Effector CD8-positive, alpha-beta T cell (primary cell): ENCODE data around the gene S1PR2.
"Not testable (repeated sequence)": the region's sequence is repeated elsewhere in the genome, so short reads cannot be mapped to it uniquely, and the experiment has no call there.

Experiments
- DNase-seq: peaks from one replicate; lab custom pipeline; 2025; lab: John Stamatoyannopoulos, UW

S1PR2 gene

DNA sequence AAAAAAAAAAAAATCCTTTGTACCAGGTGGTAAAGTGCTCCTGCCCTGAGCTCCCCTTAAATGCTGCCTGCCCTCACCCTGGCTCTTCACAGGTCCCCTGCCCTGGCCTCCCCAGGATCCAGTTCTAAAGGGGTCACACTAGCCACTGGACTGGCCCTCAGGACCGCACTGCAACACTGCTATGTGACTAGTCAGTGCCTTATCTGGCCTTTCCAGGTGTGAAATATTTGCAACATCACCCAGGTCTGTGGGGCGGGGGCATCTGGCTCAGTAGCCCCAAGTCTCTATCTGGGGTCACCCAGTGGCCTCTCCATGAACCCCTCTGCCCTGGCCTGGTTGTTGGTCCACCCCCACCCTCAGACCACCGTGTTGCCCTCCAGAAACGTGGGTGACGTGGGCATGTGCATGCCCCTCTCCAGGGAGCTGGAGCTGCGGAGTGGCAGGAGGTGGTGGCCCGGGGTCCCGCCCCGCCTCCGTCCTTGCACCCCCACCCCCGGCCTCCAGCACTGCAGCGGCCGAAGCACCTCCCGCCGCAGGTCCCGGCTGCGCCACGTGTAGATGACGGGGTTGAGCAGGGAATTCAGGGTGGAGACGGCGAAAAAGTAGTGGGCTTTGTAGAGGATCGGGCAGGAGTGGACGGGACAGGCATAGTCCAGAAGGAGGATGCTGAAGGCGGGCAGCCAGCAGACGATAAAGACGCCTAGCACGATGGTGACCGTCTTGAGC, 7.5 kb downstream of the S1PR2 start:
- DNase-seq, result no peak

DNA sequence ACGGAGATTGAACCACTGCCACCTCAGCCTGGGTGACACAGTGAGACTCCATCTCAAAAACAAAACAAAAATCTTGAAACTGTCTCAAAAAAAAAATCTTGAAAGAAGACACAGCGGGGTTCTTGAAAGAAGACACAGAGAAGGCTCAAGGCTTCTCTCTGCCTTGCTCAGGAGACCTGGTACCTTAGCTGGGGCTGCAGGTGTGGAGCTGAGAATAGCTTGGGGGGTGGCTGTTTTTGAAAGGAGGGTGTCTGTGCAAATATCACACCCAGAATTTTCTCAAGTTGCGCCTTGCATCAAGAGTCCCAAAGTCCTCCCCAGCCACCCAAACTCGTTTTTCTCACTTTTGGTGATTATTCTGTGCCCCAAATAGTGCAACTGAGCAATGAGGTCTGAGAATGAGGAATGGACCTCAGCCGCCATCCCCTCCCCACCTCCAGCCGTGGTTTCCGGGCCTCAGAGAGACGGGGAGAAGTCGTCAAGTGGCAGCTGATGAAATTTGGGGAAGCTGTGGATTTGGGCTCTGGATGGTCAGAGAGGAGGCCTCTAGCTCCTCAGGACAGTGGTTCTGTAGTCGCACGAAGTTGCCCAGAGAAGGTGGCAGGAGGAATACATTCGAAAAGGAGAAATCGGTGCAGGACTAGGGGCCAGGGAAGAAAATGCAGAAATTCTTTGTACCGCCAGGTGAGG, 8.8 kb downstream of the S1PR2 start:
- no peak for DNase-seq

DNA sequence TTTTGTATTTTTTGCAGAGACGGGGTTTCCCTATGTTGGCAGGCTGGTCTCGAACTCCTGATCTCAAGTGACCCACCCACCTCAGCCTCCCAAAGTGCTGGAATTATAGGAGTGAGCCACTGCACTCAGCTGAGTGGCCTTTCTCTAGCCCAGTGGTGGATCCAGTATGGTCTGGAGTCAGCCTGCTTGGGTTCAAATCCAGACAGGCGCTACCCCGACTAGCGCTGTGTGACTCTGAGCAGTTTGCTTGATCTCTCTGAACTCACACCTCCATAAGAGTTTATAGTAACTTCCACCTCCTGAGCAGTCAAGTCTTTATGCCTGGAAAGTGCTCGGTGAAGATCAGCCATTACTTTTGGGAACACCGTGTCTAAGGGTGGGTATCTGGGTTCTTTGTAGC, 10.4 kb downstream of the S1PR2 start:
- DNase-seq, result no peak

DNA sequence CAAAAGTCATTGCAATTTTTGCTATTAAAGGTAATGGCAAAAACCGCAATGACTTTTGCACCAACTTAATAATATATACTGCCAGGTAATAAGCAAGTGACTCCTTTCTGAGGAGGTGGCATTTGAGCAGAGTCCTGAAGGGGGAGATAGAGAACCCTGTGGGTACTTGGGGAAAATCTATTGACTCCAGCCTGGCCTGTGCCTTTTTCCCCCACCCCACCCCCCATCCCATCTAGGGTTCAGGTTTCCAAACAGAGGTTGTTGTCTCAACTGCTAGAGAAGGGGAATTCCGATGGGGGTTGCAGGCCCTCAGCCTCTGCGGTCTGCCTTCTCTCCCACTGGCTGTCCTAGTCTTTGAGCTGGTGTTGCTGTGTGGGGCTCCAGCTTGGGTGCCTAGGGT, 11.5 kb downstream of the S1PR2 start:
- no peak for DNase-seq

DNA sequence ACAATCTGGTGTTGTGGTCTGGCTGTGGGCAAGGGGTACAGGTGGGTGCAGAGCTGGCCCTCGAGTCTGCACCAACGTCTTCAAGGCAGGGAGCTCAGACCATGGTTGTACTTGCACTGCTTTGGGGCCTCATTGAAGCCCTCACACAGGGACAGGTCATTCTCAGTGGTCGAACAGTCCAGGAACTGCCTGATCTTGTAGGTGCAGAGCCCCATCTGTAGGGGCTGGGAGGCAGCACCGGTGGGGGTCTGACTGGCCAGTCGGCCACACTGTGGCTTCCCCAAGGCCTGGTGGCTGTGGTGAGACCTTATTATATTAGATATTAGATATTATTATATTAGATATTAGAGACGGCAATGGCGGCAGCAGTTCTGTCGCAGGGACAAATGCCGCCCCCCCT, 14.0 kb downstream of the S1PR2 start:
- DNase-seq, result no peak

DNA sequence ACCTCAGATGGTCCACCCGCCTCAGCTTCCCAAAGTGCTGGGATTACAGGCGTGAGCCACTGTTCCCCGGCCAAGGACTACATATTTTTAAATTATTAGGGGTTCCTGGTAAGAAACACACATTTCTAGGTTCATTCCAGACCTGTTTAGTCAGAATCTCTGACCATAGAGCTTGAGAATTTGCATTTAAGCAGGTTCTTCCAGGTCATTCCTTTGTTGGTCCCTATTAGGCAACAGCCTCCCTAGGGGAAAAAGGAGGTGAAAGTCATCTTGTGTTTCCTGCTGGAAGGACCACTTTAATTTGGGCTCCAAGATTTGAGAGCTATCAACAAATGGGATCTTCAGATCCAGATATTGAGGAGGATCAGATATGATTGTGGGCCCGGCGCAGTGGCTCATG, 16.3 kb downstream of the S1PR2 start:
- no peak for DNase-seq

DNA sequence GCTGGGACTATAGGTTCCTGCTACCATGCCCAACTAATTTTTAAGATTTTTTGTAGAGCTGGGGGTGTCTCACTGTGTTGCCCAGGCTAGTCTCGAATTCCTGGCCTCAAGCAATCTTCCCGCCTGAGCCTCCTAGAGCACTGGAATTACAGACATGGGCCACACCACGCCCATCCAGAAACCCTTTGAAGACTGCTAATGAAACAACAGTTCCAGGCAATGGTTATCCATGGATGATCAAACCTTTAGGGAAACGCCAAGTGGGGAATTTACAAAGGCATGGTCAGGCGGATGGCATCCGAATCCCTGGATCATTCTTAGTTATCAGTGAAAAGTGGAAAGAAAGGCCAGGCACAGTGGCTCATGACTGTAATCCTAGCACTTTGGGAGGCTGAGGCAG, 19.4 kb downstream of the S1PR2 start:
- no peak for DNase-seq

DNA sequence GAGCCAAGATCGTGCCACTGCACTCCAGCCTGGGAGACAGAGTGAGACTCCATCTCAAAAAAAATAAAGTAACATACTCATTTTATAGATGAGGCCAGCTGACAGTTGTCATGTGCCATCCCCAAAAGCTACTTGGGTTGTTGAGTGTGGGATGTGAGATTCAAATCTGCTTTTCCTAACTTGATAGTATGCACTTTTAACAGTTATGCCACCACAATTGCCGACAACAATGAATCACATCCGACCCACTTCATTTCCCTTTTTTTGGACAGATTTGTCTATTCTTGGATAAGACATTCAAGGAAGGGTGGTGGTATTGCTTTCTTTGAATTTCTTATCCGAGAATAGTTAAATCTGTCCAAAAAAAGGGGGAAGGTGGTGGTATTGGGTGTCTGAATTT, 20.1 kb downstream of the S1PR2 start:
- DNase-seq, result no peak

DNA sequence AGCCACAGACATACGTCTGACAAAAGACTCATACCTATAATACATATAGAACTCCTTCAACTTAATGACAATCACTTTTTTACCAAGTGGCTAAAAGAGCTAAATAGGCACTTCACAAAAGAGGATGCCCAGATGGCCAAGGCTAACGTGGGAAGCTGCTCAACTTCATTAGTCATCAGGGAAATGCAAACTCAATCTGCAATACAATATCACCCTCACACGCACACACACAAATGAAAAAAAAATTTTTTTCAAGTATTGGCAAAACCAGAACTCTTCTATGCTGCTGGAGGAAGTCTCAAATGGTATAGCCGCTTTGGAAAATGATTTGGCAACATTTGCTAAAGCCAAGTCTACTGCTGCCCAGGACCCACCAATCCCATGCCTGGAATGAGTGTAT, 21.8 kb downstream of the S1PR2 start:
- no peak for DNase-seq

DNA sequence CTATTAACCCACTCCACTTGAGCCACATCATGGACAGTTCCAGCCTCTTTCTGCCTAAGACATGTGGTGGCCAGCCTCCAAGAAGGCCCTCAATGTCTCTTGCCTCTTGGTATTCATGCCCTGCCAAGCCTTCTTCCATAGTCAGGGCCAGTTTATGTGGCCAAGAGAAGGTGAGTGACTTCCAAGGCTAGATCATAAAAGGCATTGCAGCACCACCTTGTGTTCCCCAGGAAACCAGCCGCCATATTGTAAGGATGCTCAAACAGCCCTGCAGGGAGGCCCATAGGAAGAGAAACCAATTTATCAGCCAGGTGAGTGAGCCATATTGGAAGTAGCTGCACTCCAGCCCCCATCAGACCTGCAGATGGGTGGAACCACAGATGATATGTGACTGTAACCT, 24.1 kb downstream of the S1PR2 start:
- DNase-seq, result no peak

DNA sequence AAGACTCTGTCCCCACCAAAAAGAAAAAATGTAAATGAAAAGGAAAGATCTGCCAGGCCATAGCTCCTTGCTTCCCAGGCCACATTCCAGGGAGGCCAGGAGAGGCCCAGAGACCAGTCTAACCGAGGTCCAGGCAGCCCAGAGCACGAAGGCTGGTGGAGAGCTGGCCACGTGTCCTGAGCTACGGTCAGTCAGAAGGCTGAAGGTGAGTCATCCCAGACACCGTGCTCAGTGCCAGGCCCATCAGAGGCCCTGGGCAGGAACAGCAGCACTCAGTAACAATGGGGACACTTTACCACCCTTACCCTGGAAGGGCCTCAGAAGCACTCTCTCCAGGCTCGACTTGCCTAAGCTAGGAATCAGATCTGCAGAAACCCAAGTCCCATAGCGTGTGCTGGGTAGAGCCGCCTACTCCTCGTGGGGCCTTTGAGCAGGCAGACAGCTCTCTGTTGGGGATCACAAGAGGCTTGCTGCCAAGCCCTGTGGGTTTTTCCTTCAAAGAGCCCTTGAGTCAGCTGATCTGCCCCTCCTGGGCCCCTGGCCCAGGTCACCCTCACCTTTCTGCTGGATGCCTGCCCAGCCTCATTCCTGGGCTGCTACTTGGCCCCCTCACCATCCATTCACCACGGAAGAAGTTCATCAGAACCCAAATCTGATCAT, 24.8 kb downstream of the S1PR2 start:
- DNase-seq, result no peak

DNA sequence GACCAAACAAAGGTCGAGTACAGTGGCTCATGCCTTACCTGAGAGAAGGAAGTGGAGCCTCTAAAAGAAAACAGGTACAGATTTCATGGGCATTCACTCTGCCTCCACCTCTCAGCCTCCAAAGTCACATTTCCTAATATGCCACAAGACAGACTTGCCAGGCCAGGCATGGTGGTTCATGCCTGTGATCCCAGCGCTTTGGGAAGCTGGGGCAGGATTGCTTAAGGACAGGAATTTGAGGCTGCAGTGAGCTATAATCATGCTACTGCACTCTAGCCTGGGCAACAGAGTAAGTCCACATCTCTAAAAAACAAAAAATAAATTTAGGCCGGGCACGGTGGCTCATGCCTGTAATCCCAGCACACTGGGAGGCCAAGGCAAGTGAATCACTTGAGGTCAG, 25.5 kb downstream of the S1PR2 start:
- DNase-seq, result no peak

DNA sequence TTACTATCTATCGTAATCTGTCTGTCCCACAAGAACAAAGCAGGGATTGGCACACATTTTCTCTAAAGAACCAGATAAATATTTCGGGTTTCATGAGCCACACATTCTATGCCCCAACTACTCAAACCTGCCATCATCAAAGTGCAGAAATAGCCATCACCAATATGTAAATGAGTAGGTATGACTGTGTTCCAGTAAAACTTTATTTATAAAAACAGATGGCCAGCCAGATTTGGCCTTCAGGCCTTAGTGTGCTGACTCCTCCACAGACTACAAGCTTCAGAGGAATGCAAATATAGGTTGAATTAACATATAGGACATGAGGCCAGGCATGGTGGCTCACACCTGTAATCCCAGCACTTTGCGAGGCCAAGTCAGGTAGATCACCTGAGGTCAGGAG, 27.4 kb downstream of the S1PR2 start:
- no peak for DNase-seq

DNA sequence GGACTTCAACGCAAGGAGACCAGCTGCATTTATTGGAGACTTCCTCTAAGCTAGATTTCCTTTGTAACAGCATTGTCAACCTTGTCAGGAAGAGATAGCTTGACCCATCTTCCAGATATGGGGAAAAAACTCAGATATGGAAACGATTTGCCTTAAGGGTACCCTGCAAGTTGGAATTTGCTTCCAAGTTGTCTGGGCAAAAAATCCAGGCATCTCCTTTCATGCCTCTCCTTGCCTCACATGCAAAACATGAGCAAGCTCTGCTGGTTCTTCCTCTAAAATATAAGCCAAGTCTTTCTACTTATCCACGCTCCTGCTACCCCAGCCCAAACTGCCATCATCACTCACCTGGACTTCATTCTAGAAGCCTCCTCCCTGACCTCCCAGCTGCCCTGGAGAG, 30.0 kb downstream of the S1PR2 start:
- DNase-seq, result no peak

DNA sequence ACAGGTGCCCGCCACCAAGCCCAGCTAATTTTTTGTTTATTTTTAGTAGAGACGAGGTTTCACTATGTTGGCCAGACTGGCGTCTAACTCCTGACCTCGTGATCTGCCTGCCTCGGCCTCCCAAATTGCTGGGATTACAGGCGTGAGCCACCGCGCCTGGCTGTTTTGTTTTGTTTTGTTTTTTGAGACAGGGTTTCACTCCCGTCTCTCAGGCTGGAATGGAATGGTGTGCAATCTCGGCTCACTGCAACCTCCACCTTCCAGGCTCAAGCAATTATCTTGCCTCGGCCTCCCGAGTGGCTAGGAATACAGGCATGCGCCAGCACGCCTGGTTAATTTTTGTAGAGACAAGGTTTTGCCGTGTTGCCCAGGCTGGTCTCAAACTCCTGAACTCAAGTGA, 31.0 kb downstream of the S1PR2 start:
- not testable (repeated sequence) for DNase-seq

DNA sequence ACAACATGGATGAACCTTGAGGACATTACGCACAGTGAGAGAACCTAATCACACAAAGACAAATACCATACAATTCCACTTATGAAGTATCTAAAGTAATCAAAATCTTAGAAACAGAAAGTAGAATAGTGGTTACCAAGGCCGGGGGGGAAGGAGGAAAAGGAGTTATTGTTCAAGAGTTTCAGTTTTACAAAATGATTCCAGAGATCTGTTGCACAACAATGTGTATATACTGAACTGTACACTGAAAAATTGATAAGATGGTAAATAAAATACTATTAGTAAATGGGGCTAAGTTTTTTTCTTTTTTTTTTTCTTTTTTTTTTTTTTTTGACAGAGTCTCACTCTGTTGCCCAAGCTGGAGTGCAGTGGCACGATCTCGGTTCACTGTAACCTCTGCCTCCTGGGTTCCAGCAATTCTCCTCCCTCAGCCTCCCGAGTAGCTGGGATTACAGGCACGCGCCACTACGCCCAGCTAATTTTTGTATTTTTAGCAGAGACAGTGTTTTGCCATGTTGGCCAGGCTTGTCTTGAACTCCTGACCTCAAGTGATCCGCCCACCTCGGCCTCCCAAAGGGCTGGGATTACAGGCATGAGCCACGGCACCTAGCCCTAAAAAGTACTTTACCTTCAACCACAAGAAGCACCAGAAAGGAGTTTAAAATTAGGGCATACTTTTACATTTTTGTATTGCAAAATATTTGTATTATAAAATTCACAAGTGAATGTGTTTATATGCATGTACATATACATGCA, 32.1 kb downstream of the S1PR2 start:
- not testable (repeated sequence) for DNase-seq

DNA sequence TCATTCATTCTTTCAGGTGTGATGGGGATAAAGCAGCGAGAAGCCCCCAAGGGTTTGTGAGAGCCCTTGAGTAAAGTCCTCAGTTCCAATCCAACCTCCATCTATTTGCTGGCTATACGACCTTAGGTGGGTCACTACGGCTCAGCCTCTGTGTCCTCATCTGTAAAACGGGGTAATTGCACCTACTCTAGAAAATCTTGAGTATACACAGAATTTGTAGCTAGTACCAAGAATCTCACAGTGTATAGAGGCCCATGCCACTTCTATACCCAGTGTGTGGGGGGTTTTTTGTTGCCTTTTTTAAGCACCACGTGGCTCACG, 36.0 kb downstream of the S1PR2 start:
- DNase-seq, result no peak

DNA sequence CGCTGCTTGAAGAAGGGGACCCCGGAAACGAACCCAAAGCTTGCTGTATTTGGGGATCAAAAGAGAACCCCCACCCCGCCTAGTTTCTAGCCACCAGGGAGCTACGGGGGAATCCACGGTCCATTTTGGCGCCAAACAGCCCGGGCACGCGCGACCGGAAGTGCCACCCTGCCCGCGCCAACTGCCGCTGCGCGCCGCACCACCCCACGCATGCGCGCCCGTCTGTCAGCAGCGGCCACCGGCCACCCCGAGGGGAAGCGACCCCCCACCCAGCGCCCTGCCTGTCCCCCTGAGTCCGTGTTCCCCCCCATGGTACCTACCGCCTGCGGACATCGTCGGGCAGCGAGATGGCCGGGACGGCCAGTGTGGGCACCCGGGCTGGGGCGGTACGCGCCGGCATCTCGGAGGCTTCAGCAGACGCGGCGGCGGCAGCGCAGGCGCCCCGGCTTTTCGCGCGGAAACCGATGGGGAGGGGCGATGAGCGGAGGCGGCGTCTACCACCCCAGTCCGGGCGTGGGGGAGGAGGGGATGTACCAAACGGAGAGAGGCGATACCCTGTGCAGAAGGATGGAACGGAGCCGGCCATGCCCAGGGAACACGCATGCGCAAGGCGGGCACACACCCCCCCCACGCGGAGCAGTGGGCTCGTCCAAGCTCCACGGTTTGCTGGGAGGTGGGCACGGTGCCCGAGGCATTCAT, 36.5 kb downstream of the S1PR2 start, which contains the start of gene DNMT1:
Gene DNMT1 (minus strand): TSS at position 454 of the 699 bp plus-strand sequence. CDS start 54 bp downstream, at position 400.
- peak; percentile 88 for DNase-seq

DNA sequence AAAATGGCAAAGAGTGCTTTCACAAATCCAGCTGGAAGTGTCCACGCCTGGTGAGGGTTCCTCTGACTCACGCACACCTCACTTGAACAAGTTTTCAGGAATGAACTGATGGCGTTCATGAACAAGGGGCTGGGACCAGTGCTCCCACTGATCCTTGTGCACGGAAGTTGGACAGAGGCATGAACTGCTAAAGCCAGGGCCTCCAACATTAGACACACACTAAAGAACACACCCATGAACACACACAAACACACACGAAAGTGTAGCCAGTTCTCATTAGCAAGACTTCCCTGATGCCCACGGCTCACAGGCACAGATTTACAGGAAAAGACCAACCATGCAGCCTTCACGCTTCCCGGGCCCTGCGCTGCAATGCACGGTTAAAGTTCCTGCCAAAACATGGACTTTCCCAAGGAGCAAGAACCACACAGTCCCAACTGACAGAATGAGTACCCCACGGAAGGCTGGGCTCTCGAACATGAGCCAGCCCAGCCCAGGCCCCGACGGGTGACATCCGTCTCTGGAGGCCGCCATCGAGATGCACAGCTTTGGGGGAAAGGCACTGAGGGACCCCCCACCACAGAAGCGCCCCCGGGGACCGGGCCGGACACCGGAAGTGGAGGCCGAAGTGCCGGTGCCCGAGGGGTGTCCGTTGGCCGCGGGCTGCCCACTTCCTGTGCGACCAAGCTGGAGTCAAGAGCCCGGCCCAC, 37.2 kb downstream of the S1PR2 start:
- DNase-seq, result peak; percentile 21

DNA sequence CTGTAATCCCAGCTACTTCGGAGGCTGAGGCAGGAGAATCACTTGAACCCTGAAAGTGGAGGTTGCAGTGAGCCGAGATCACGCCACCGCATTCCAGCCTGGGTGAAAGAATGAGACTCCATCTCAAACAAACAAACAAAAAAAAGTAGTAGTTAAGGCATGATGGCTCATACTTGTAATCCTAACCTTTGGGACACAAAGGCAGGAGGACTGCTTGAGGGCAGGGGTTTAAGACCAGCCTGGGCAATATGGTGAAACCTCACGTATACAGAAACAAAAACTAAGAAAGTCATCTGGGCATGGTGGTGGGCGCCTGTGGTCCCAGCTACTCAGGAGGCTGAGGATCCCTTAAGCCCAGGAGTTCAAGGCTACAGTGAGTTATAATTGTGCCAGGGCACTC, 38.2 kb downstream of the S1PR2 start:
- no peak for DNase-seq

DNA sequence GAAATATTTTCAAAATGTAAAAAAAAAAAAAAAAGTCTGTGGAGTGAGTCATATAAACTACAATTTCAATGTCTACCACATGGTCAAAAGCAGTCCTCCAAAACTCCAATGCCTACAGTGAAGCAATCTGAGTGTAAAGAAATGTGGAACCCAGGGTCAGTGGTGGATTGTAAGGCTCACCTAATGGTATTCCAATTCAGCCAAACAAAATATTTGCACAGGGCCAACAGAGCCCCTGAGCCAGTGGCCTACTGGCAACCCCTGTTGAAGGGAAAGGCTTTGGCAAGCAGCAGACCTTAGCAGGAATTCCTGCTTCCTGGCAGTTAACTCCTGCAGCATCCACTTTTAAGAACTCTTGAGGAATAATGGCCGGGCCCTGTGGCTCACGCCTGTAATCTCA, 39.8 kb downstream of the S1PR2 start:
- no peak for DNase-seq
